SK-N-SH (cell line): ENCODE results near the gene CCDC141. TPM values are rescaled to one million over a fixed set of nuclear protein-coding genes. Genes with fewer than 3 reads are reported as not detected.

Experiments
- CTCF ChIA-PET: fragments of 300-600, 350-600 bp; formaldehyde crosslinking; extraction: SDS; loops from one replicate; lab custom pipeline; 2021; lab: Yijun Ruan, JAX
- POLR2A ChIA-PET: fragments of 350-600 bp; sonication (Branson Sonifier 250); formaldehyde crosslinking; extraction: SDS; loops from one replicate; lab custom pipeline; 2020; ENCODE audit warnings: antibody characterized with exemption, inconsistent platforms; lab: Yijun Ruan, JAX
- DNase-seq: peaks from one replicate; pipeline ENCODE4 v3.0.0; 2012
- H2AFZ ChIP-seq: fragments of 200-600 bp; sonication (generic); 2 replicates; pipeline ENCODE4 v1.8.1; 2016; ENCODE audit warnings: antibody characterized with exemption, mild to moderate bottlenecking, low read depth
- H3F3A ChIP-seq: fragments of 200-600 bp; sonication (generic); replicated peaks from 2 replicates; pipeline ENCODE3; 2016; ENCODE audit warnings: antibody characterized with exemption, mild to moderate bottlenecking; ENCODE audit not compliant: insufficient read depth
- H3K27ac ChIP-seq, 2 experiments: fragments of 200-500 bp in 1 of 2; fragments of 200-600 bp in 1 of 2; sonication (Bioruptor generic) in 1 of 2; sonication (generic), shearing (Covaris generic) in 1 of 2; 2 replicates each; pipeline versions ENCODE4 v1.5.1 to v1.6.1; 2014 to 2016; ENCODE audit warnings: low read depth in 2 of 2, inconsistent platforms in 1 of 2, low read length in 1 of 2, mild to moderate bottlenecking in 1 of 2, mixed read lengths in 1 of 2
- H3K27me3 ChIP-seq: fragments of 200-600 bp; sonication (generic), shearing (Covaris generic); 2 replicates; pipeline ENCODE4 v1.6.1; 2016; ENCODE audit warnings: mixed run types; ENCODE audit not compliant: insufficient read depth
- H3K36me3 ChIP-seq, 2 experiments: fragments of 200-500 bp in 1 of 2; fragments of 200-600 bp in 1 of 2; sonication (Bioruptor generic) in 1 of 2; sonication (generic) in 1 of 2; replicated peaks in 1 of 2; 2 replicates each; pipeline versions ENCODE3 to v1.5.1; 2014 to 2016; ENCODE audit warnings: low read length in 1 of 2, mild to moderate bottlenecking in 1 of 2; ENCODE audit not compliant: insufficient read depth in 2 of 2, control insufficient read depth in 1 of 2
- H3K4me1 ChIP-seq, 2 experiments: fragments of 200-500 bp in 1 of 2; fragments of 200-600 bp in 1 of 2; sonication (Bioruptor generic) in 1 of 2; sonication (generic), shearing (Covaris generic) in 1 of 2; 2 replicates each; pipeline versions ENCODE4 v1.5.1 to v1.6.1; 2014 to 2016; ENCODE audit warnings: low read depth in 1 of 2, low read length in 1 of 2, mixed run types in 1 of 2; ENCODE audit not compliant: insufficient read depth in 2 of 2, control insufficient read depth in 1 of 2
- H3K4me2 ChIP-seq: fragments of 200-600 bp; sonication (generic), shearing (Covaris generic); 2 replicates; pipeline ENCODE4 v1.6.1; 2017; ENCODE audit warnings: mixed run types
- H3K4me3 ChIP-seq, 2 experiments: fragments of 200-500 bp in 1 of 2; fragments of 200-600 bp in 1 of 2; sonication (Bioruptor generic) in 1 of 2; sonication (generic), shearing (Covaris generic) in 1 of 2; 2 replicates each; pipeline versions ENCODE4 v1.5.1 to v1.8.1; 2014 to 2016; ENCODE audit warnings: low read depth in 2 of 2, inconsistent platforms in 1 of 2, low read length in 1 of 2, mild to moderate bottlenecking in 1 of 2, mixed read lengths in 1 of 2, moderate library complexity in 1 of 2
- H3K79me2 ChIP-seq: fragments of 200-600 bp; sonication (generic); 2 replicates; pipeline ENCODE4 v1.8.1; 2017; ENCODE audit warnings: mild to moderate bottlenecking; ENCODE audit not compliant: insufficient read depth
- H3K9ac ChIP-seq: fragments of 200-600 bp; sonication (generic); 2 replicates; pipeline ENCODE4 v1.6.1; 2017; ENCODE audit warnings: mixed run types
- H3K9me2 ChIP-seq: fragments of 200-600 bp; sonication (generic); 2 replicates; pipeline ENCODE4 v1.6.1; 2017; ENCODE audit warnings: mixed run types
- H3K9me3 ChIP-seq: fragments of 200-600 bp; sonication (generic); 2 replicates; pipeline ENCODE4 v1.6.1; 2017; ENCODE audit warnings: mixed run types, mild to moderate bottlenecking, moderate library complexity
- H4K20me1 ChIP-seq: fragments of 200-600 bp; sonication (generic); 2 replicates; pipeline ENCODE4 v1.6.1; 2017; ENCODE audit warnings: mild to moderate bottlenecking, mixed run types; ENCODE audit not compliant: insufficient read depth
- CTCF ChIP-seq: fragments of 200-600 bp; sonication (generic); IDR thresholded peaks from 2 replicates; pipeline ENCODE4 v1.6.1; 2017; ENCODE audit warnings: antibody characterized with exemption, mild to moderate bottlenecking, moderate library complexity
- ELF1 ChIP-seq: IDR thresholded peaks from 2 replicates; pipeline ENCODE4 v1.4.0; 2012
- EZH2phosphoT487 ChIP-seq: fragments of 200-600 bp; sonication (generic); IDR thresholded peaks from 2 replicates; pipeline ENCODE4 v1.6.1; 2017; ENCODE audit warnings: low read depth, mixed run types, mild to moderate bottlenecking, antibody characterized with exemption, moderate library complexity, borderline replicate concordance
- FOXM1 ChIP-seq: IDR thresholded peaks from 2 replicates; pipeline ENCODE4 v1.4.0; 2012; ENCODE audit warnings: low read depth, mild to moderate bottlenecking
- GATA2 ChIP-seq: sonication (generic); formaldehyde crosslinking; IDR thresholded peaks from 2 replicates; pipeline ENCODE4 v1.5.0; 2020; ENCODE audit warnings: mild to moderate bottlenecking, missing genetic modification reagents
- IRF3 ChIP-seq: fragments of 150-350 bp; IDR thresholded peaks from 2 replicates; pipeline ENCODE4 v1.6.1; 2016; ENCODE audit warnings: mild to moderate bottlenecking, low read depth, low read length
- JUND ChIP-seq: IDR thresholded peaks from 2 replicates; pipeline ENCODE4 v1.4.0; 2012
- MAX ChIP-seq: IDR thresholded peaks from 2 replicates; pipeline ENCODE4 v1.4.0; 2012; ENCODE audit warnings: low read depth
- NRF1 ChIP-seq: IDR thresholded peaks from 2 replicates; pipeline ENCODE4 v1.6.1; 2012; ENCODE audit warnings: low read depth, mild to moderate bottlenecking, low read length
- PBX3 ChIP-seq: IDR thresholded peaks from 2 replicates; pipeline ENCODE4; 2012
- POLR2AphosphoS5 ChIP-seq: IDR thresholded peaks from 2 replicates; pipeline ENCODE4 v1.6.1; 2012; ENCODE audit warnings: low read depth, low read length
- RAD21 ChIP-seq: IDR thresholded peaks from 2 replicates; pipeline ENCODE4 v1.6.1; 2012; ENCODE audit warnings: mild to moderate bottlenecking, low read length
- RCOR1 ChIP-seq: fragments of 150-350 bp; IDR thresholded peaks from 2 replicates; pipeline ENCODE4 v1.6.1; 2017; ENCODE audit warnings: antibody characterized with exemption, low read length
- RXRA ChIP-seq: IDR thresholded peaks from 2 replicates; pipeline ENCODE4 v1.4.0; 2012; ENCODE audit warnings: low read depth, mild to moderate bottlenecking, borderline replicate concordance
- SIN3A ChIP-seq: IDR thresholded peaks from 2 replicates; pipeline ENCODE4 v1.6.1; 2012; ENCODE audit warnings: low read depth, mild to moderate bottlenecking, low read length, moderate library complexity, borderline replicate concordance
- SMC3 ChIP-seq: IDR thresholded peaks from 2 replicates; pipeline ENCODE4 v1.6.1; 2012; ENCODE audit warnings: low read depth, low read length, improper control_type of control experiment
- TAF1 ChIP-seq: IDR thresholded peaks from 2 replicates; pipeline ENCODE4 v1.6.1; 2012; ENCODE audit warnings: low read depth, mild to moderate bottlenecking, low read length, moderate library complexity, borderline replicate concordance
- WGBS: methylation state at CpG from one replicate; pipeline ENCODE4 v1.1.6; 2017; ENCODE audit warnings: low lambda C conversion rate; 5-methylcytosine and 5-hydroxymethylcytosine counted together
- polyA plus RNA-seq, 3 experiments: library from polyadenylated mRNA; depleted of rRNA; stranded (reverse); fragments of >200 nt; gene quantifications; 2 replicates each; pipeline ENCODE4 v1.2.3, GENCODE V29; 2012

The CCDC141 gene
- polyA plus RNA-seq, 1 of the 3 experiments (the other 2 are of a cell fraction): 0.02 TPM

- TF ChIP-seq GATA2 (CRISPR knock-in tag): no peak
- no peak for TF ChIP-seq ELF1
- no peak for TF ChIP-seq POLR2AphosphoS5
- TF ChIP-seq RXRA: no peak
- no peak for TF ChIP-seq PBX3
Measured at GRCh38 chr2:178997067-178997466, 52.9 kb downstream of the CCDC141 start (continued).

- no peaks in the 10 kb centered on the region for H4K20me1 ChIP-seq
- no peak overlapping the region for H3K4me2 ChIP-seq
- H3K9me2 ChIP-seq: no peaks in the 10 kb centered on the region
- H3K4me1 ChIP-seq: no peaks in the 10 kb centered on the region
- ChIA-PET POLR2A (no interaction called here), CTCF (interaction anchor here (1.0 to 1.3 kb wide), 2 partner anchors 200 to 232 kb away, joined by 3 read pairs; no protein-coding TSS in a partner anchor)
- no peaks in the 10 kb centered on the region for H3F3A ChIP-seq
- H2AFZ ChIP-seq: no peak overlapping the region
- H3K4me3 ChIP-seq: no peak overlapping the region
- 19% methylated on average over 3 of the region's 4 CpGs for WGBS
- no peak for DNase-seq
- no peaks in the 10 kb centered on the region for H3K36me3 ChIP-seq
- H3K9me3 ChIP-seq: no peaks in the 10 kb centered on the region
- no peaks in the 10 kb centered on the region for H3K79me2 ChIP-seq
- H3K9ac ChIP-seq: no peak overlapping the region
- TF ChIP-seq CTCF (no peak), GATA2 (CRISPR knock-in tag) (no peak), EZH2phosphoT487 (no peak), SMC3 (no peak)
- TF ChIP-seq, all 33 proteins: peak for 0
- Histone ChIP-seq H3K27ac (no peak overlapping the region), H3K27me3 (no peaks in the 10 kb centered on the region)
Measured at GRCh38 chr2:178994264-178994663, 55.7 kb downstream of the CCDC141 start.

- Histone ChIP-seq H2AFZ (no peak overlapping the region), H3K27ac (no peak overlapping the region), H3K79me2 (no peaks in the 10 kb centered on the region), H3K9me3 (no peaks in the 10 kb centered on the region), H3K9me2 (no peaks in the 10 kb centered on the region), H4K20me1 (no peaks in the 10 kb centered on the region), H3K9ac (no peak overlapping the region), H3K27me3 (no peaks in the 10 kb centered on the region), H3K4me1 (no peaks in the 10 kb centered on the region), H3F3A (no peaks in the 10 kb centered on the region), H3K36me3 (no peaks in the 10 kb centered on the region), H3K4me2 (no peak overlapping the region), H3K4me3 (no peak overlapping the region)
- ChIA-PET POLR2A (no interaction called here), CTCF (interaction anchor here (1.0 to 1.7 kb wide), 3 partner anchors 13 to 232 kb away, joined by 3 to 4 read pairs (median 3); no protein-coding TSS in a partner anchor)
- WGBS: 11% methylated on average over 2 of the region's 2 CpGs
- no peak for DNase-seq
- TF ChIP-seq RAD21 (no peak), SIN3A (no peak), TAF1 (no peak), CTCF (no peak), JUND (no peak), FOXM1 (no peak), IRF3 (no peak), POLR2AphosphoS5 (no peak), NRF1 (no peak), ELF1 (no peak), RCOR1 (no peak), SMC3 (no peak), MAX (no peak)
Measured at GRCh38 chr2:178993788-178994187, 56.1 kb downstream of the CCDC141 start.
